ENCODE measurements around the gene SNX30.

DNA sequence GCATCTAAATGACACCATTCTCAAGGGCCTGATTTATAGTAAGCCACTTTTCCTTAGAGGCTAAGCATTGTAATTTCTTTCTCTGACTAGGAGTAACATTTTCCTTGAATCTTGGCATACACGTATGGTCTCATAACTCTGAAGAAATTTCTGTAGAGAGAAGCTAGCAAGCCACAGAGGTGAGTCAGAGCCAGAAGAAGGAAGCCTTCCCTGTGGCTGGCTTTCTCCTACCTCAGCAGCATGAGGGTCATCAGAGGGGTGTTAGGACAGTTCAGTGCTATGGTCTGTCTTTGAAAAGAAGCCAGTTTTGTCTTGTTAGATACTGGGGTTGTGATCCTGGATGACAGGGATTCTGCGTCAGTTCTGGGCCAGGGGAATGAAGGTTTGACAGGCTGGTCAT, 3.2 kb downstream of the SNX30 start:
- TF ChIP-seq ZNF274 (IDR thresholded peaks at IDR 0.05; ENCODE audit: low read length) (no peak), ZNF274 (tag by site-specific recombination; IDR thresholded peaks at IDR 0.05; ENCODE audit: borderline replicate concordance) (no peak), ATF2 (tag by site-specific recombination; IDR thresholded peaks at IDR 0.05; ENCODE audit: low read depth) (no peak), ZNF529 (tag by site-specific recombination; IDR thresholded peaks at IDR 0.05; ENCODE audit: insufficient replicate concordance) (no peak), ZNF302 (tag by site-specific recombination; IDR thresholded peaks at IDR 0.05; ENCODE audit: low read depth) (no peak), ZFP41 (tag by site-specific recombination; IDR thresholded peaks at IDR 0.05; ENCODE audit: borderline replicate concordance) (no peak), ZNF658 (tag by site-specific recombination; IDR thresholded peaks at IDR 0.05) (no peak), ZBTB49 (tag by site-specific recombination; IDR thresholded peaks at IDR 0.05; ENCODE audit: low read depth) (no peak), EGR2 (tag by site-specific recombination; IDR thresholded peaks at IDR 0.05; ENCODE audit: low read depth) (no peak), SETDB1 (IDR thresholded peaks at IDR 0.05; ENCODE audit: insufficient read length, low read length) (no peak), SALL2 (tag by site-specific recombination; IDR thresholded peaks at IDR 0.05; ENCODE audit: borderline replicate concordance) (no peak), TRIM28 (IDR thresholded peaks at IDR 0.05; ENCODE audit: borderline replicate concordance, low read length) (no peak), ZSCAN5A (tag by site-specific recombination; IDR thresholded peaks at IDR 0.05) (no peak)
- TF ChIP-seq, protein P1, sequence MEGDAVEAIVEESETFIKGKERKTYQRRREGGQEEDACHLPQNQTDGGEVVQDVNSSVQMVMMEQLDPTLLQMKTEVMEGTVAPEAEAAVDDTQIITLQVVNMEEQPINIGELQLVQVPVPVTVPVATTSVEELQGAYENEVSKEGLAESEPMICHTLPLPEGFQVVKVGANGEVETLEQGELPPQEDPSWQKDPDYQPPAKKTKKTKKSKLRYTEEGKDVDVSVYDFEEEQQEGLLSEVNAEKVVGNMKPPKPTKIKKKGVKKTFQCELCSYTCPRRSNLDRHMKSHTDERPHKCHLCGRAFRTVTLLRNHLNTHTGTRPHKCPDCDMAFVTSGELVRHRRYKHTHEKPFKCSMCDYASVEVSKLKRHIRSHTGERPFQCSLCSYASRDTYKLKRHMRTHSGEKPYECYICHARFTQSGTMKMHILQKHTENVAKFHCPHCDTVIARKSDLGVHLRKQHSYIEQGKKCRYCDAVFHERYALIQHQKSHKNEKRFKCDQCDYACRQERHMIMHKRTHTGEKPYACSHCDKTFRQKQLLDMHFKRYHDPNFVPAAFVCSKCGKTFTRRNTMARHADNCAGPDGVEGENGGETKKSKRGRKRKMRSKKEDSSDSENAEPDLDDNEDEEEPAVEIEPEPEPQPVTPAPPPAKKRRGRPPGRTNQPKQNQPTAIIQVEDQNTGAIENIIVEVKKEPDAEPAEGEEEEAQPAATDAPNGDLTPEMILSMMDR (tag by site-specific recombination; IDR thresholded peaks at IDR 0.05), result no peak

Data from HEK293 (cell line).